ENCODE data around the gene ABCG1.

DNA sequence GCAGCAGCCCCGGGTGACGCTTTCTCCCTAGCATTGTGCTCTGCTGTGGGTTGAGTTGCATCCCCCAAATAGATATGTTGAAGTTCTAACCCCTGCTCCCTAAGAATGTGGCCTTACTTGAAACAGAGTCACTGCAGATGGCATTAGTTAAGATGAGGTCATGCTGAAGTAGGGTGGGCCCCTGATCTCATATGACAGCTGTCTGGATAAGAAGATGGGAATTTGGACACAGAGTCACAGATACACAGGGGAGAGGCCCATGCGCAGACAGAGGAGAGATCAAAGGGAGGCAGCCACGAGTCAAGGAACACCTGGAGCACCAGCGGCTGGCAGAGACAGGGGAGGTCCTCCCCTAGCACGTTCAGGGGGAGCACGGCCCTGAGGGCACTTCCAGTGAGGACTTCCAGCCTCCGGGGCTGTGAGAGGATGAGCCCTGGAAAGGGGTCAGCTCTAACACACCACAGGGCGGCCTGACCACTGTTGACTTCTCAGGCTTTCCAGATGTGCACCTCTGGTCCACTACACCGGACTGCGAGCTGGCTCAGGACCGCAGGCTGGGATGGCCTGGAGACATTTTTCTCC lies 46.4 kb downstream of the ABCG1 start:
- TF ChIP-seq, protein P1, sequence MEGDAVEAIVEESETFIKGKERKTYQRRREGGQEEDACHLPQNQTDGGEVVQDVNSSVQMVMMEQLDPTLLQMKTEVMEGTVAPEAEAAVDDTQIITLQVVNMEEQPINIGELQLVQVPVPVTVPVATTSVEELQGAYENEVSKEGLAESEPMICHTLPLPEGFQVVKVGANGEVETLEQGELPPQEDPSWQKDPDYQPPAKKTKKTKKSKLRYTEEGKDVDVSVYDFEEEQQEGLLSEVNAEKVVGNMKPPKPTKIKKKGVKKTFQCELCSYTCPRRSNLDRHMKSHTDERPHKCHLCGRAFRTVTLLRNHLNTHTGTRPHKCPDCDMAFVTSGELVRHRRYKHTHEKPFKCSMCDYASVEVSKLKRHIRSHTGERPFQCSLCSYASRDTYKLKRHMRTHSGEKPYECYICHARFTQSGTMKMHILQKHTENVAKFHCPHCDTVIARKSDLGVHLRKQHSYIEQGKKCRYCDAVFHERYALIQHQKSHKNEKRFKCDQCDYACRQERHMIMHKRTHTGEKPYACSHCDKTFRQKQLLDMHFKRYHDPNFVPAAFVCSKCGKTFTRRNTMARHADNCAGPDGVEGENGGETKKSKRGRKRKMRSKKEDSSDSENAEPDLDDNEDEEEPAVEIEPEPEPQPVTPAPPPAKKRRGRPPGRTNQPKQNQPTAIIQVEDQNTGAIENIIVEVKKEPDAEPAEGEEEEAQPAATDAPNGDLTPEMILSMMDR (IDR thresholded peaks at IDR 0.05): no peak
- TF ChIP-seq POLR2A (IDR thresholded peaks at IDR 0.05; ENCODE audit: low read depth) (no peak), POLR2AphosphoS5 (IDR thresholded peaks at IDR 0.05) (no peak)

Measured in esophagus muscularis mucosa (tissue), 3 donors.